Endothelial cell (in vitro differentiated cells): ENCODE measurements around the gene LCE1E. TPM values are rescaled to one million over a fixed set of nuclear protein-coding genes. Genes with fewer than 3 reads are reported as not detected.

ENCODE experiments used
- DNase-seq: peaks from one replicate; pipeline ENCODE4 v3.0.0; 2021; ENCODE audit warnings: low spot score
- H3K27ac Mint-ChIP-seq: one replicate; pipeline ENCODE4 v1.8.0; 2021; ENCODE audit warnings: mixed read lengths, inconsistent platforms; ENCODE audit not compliant: unreplicated experiment
- H3K27me3 Mint-ChIP-seq: one replicate; pipeline ENCODE4 v1.8.0; 2021; ENCODE audit warnings: mild to moderate bottlenecking, moderate library complexity, mixed read lengths, inconsistent platforms; ENCODE audit not compliant: unreplicated experiment
- H3K36me3 Mint-ChIP-seq: one replicate; pipeline ENCODE4 v1.8.0; 2021; ENCODE audit warnings: mild to moderate bottlenecking, low read depth, mixed read lengths, inconsistent platforms; ENCODE audit not compliant: unreplicated experiment
- H3K4me1 Mint-ChIP-seq: one replicate; pipeline ENCODE4 v1.8.0; 2021; ENCODE audit warnings: mild to moderate bottlenecking, mixed read lengths, inconsistent platforms; ENCODE audit not compliant: unreplicated experiment
- H3K4me3 Mint-ChIP-seq: one replicate; pipeline ENCODE4 v1.8.0; 2021; ENCODE audit warnings: mild to moderate bottlenecking, mixed read lengths, inconsistent platforms; ENCODE audit not compliant: unreplicated experiment
- H3K9me3 Mint-ChIP-seq: one replicate; pipeline ENCODE4 v1.8.0; 2021; ENCODE audit warnings: mixed read lengths, inconsistent platforms; ENCODE audit not compliant: unreplicated experiment
- CTCF ChIP-seq: fragments of 200-600 bp; sonication (generic); IDR thresholded peaks from one replicate; pipeline ENCODE4 v1.5.0; 2021; ENCODE audit warnings: antibody characterized with exemption; ENCODE audit not compliant: unreplicated experiment
- total RNA-seq: library from RNA; stranded (reverse); fragmentation: NEBNext Ultra II Directional; extraction: Animal tissue kit (Norgen Biotek cat#: 25700); gene quantifications from one replicate; pipeline ENCODE4 v1.2.1, GENCODE V29; 2021; ENCODE audit not compliant: unreplicated experiment

Gene LCE1E
- total RNA-seq, 1 donor from 2014 or later: not detected

DNA sequence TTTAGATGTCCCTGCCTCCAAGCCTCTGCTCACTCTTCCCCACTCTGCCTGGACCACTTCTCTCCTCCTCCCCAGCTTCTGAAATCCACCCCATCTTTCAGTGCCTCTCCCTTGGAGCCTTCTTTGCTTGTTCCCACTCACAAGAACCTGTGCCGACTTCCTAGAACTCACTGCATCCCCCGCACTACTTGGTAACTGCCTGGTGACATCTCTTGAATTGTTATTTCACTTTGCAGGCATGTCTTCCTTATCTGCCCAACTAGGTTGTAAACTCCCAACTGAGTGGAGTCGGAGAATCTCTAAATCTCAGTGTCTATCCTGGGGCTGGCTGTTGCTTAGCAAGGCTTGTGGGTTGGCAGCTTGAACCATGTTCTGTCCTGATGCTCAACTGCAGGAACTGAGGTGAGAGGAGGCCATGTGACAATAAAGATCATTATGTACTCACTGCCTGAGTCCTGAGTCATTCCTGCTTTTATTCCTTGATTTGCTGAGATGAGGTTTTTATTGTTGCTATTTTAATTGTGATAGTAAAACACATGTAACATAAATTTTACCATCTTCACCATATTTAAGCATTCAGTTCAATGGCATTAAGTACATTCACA is 24.3 kb upstream of the LCE1E start:
- Mint-ChIP-seq H3K27me3 (peaks cover 5% of the 10 kb centered on the region), H3K4me3 (no peak overlapping the region), H3K27ac (peak overlapping the region; percentile 8), H3K9me3 (no peaks in the 10 kb centered on the region), H3K36me3 (no peaks in the 10 kb centered on the region), H3K4me1 (peaks cover 4% of the 10 kb centered on the region)
- no peak for DNase-seq
- TF ChIP-seq CTCF: no peak

DNA sequence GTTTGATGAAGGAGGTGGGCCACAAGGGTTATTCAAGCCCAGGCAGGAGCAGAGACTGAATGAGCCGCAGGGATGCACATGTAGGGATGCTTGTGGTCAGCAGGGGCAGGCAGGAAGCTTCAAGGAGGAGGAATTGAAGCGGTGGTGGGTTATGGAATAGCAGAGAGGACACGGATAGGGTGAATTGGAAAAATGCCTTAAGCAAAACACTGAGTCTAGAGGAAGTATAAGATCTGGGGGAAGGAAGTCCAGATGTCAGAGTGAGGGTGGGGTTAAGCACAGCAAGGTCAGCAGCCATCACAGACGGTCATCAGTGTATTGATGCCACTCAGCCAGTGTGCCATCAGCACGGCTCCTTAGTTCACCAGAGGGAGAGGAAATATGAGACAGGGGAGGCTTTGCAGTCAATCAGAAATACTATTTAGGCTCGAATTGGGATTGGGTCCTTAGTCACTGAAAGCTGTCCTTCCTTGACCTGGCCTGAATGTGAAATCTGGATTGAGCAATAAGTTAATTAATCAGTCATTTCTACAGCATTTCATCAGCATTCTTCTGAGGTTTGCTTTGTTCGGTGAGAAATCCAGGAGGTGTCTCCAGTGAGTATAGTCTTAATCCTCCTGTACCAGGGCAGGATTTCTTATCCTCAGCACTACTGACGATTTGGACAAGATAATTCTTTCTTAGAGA is 17.1 kb upstream of the LCE1E start:
- Mint-ChIP-seq H3K36me3 (no peaks in the 10 kb centered on the region), H3K4me3 (no peak overlapping the region), H3K27ac (no peak overlapping the region), H3K27me3 (peaks cover 1% of the 10 kb centered on the region), H3K4me1 (no peaks in the 10 kb centered on the region), H3K9me3 (no peaks in the 10 kb centered on the region)
- no peak for DNase-seq
- TF ChIP-seq CTCF: no peak

GRCh38 chr1:152770411-152770810 is 15.6 kb upstream of the LCE1E start:
- Mint-ChIP-seq H3K9me3 (no peaks in the 10 kb centered on the region), H3K27me3 (no peaks in the 10 kb centered on the region), H3K4me3 (no peak overlapping the region), H3K36me3 (no peaks in the 10 kb centered on the region), H3K4me1 (no peaks in the 10 kb centered on the region), H3K27ac (no peak overlapping the region)
- no peak for TF ChIP-seq CTCF
- no peak for DNase-seq

DNA sequence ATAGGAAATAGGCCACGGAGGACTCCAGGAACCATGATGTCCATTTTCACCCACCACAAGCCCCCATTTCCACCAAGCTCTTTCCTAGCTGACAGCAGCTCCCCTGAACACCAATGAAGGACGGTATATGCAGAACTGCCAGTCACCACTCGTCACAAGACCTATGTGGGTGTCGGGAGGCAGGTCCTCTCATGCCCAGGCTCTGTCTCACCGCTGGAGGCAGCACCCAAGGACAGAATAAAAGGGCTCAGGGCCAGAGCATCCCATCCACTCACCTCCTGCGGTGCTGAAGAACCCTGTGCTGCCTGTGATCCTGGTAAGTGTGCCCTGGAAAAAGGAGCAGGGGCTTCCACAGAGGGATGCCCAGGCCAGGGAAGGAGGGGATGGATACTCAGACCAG is 11.2 kb upstream of the LCE1E start, which contains the start of gene LCE1F:
Gene LCE1F, plus strand, starts transcription at position 266 of the 400 bp plus-strand sequence. CDS start 1,232 bp downstream, outside the sequence.
- no peaks in the 10 kb centered on the region for H3K9me3 Mint-ChIP-seq
- H3K27ac Mint-ChIP-seq: no peak within 1 kb of the TSS
- no peak for TF ChIP-seq CTCF
- no peaks in the 10 kb centered on the region for H3K36me3 Mint-ChIP-seq
- H3K4me1 Mint-ChIP-seq: no peaks in the 10 kb centered on the region
- peaks cover 2% of the 10 kb centered on the region for H3K27me3 Mint-ChIP-seq
- no peak within 1 kb of the TSS for H3K4me3 Mint-ChIP-seq
- DNase-seq: no peak

DNA sequence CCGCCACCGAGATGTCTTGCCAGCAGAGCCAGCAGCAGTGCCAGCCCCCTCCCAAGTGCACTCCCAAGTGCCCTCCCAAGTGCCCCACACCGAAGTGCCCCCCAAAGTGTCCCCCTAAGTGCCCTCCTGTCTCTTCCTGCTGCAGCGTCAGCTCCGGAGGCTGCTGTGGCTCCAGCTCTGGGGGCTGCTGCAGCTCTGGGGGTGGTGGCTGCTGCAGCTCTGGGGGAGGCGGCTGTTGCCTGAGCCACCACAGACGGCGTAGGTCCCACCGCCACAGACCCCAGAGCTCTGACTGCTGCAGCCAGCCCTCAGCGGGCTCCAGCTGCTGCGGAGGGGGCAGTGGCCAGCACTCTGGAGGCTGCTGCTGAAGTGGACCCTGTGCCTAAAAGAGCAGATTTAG is 9.7 kb upstream of the LCE1E start:
- no peaks in the 10 kb centered on the region for H3K9me3 Mint-ChIP-seq

More for the DNA sequence above, 9.7 kb upstream of the LCE1E start:
- Mint-ChIP-seq H3K4me1 (no peaks in the 10 kb centered on the region), H3K27ac (no peak overlapping the region), H3K4me3 (no peak overlapping the region), H3K27me3 (peaks cover 2% of the 10 kb centered on the region), H3K36me3 (no peaks in the 10 kb centered on the region)
- TF ChIP-seq CTCF: no peak
- no peak for DNase-seq
